Measurements from ENCODE around the gene PDCD4. TPM values are rescaled to one million over a fixed set of nuclear protein-coding genes. Genes with fewer than 3 reads are reported as not detected.

PDCD4 gene
- total and polyA plus RNA-seq, 2 of the 13 experiments (the other 11 are each of a cell fraction or from before 2014, with no cell fraction given), result 22.8 to 56.2 TPM

GRCh38 chr10:110918643-110919348 lies 47.1 kb downstream of the PDCD4 start, which contains the start of gene BBIP1 (continued):
- TF ChIP-seq HMGXB4 (CRISPR knock-in tag; IDR thresholded peaks at IDR 0.05; ENCODE audit: borderline replicate concordance in 1 of 2, low read depth in 1 of 2) (peak in 1 of 2 experiments; percentile 46; a peak in 2 of 4 replicates), KDM2A (CRISPR knock-in tag; IDR thresholded peaks at IDR 0.05; ENCODE audit: borderline replicate concordance, low read depth) (peak; percentile 50; the same call in 1 of the 2 replicates), GMEB2 (CRISPR knock-in tag; IDR thresholded peaks at IDR 0.05; ENCODE audit: low read depth) (no peak), PBX3 (CRISPR knock-in tag; IDR thresholded peaks at IDR 0.05; ENCODE audit: borderline replicate concordance) (0 out of 2 replicates have a peak, but pooled peaks have one; percentile 35), ZNF558 (CRISPR knock-in tag; IDR thresholded peaks at IDR 0.05; ENCODE audit: borderline replicate concordance) (peak; percentile 40; the same call in 1 of the 2 replicates), THAP11 (CRISPR knock-in tag; IDR thresholded peaks at IDR 0.05) (peak; percentile 89), MED13 (CRISPR knock-in tag; IDR thresholded peaks at IDR 0.05) (no peak), ZFP91 (CRISPR knock-in tag; IDR thresholded peaks at IDR 0.05; ENCODE audit: borderline replicate concordance) (peak; percentile 82; the same call in 1 of the 2 replicates), MATR3 (CRISPR knock-in tag; IDR thresholded peaks at IDR 0.05) (no peak), SOX13 (IDR thresholded peaks at IDR 0.05) (no peak), SOX13 (CRISPR knock-in tag; conservative IDR thresholded peaks at IDR 0.05 in 1 of 2, IDR thresholded peaks at IDR 0.05 in 1 of 2) (no peak), MTA3 (CRISPR knock-in tag; IDR thresholded peaks at IDR 0.05) (no peak), NFYB (CRISPR knock-in tag; IDR thresholded peaks at IDR 0.05) (peak; percentile 36; the same call in 1 of the 2 replicates), RXRA (CRISPR knock-in tag; IDR thresholded peaks at IDR 0.05) (peak; percentile 38; the same call in 1 of the 2 replicates), E2F5 (CRISPR knock-in tag; conservative IDR thresholded peaks at IDR 0.05) (no peak), ZNF275 (CRISPR knock-in tag; IDR thresholded peaks at IDR 0.05; ENCODE audit: borderline replicate concordance) (no peak), GFI1 (CRISPR knock-in tag; IDR thresholded peaks at IDR 0.05; ENCODE audit: borderline replicate concordance) (no peak), ZBTB25 (CRISPR knock-in tag; IDR thresholded peaks at IDR 0.05) (no peak)
